ENCODE measurements around the gene KLHDC7B. TPM values are rescaled to one million over a fixed set of nuclear protein-coding genes. Genes with fewer than 3 reads are reported as not detected.
A peak's percentile ranks its signal among the peaks of the same experiment; 100 is the strongest.

The KLHDC7B gene
- total and polyA plus RNA-seq, 2 of the 13 experiments (the other 11 are each of a cell fraction or from before 2014, with no cell fraction given), result 0.11 TPM; not detected in 1

DNA sequence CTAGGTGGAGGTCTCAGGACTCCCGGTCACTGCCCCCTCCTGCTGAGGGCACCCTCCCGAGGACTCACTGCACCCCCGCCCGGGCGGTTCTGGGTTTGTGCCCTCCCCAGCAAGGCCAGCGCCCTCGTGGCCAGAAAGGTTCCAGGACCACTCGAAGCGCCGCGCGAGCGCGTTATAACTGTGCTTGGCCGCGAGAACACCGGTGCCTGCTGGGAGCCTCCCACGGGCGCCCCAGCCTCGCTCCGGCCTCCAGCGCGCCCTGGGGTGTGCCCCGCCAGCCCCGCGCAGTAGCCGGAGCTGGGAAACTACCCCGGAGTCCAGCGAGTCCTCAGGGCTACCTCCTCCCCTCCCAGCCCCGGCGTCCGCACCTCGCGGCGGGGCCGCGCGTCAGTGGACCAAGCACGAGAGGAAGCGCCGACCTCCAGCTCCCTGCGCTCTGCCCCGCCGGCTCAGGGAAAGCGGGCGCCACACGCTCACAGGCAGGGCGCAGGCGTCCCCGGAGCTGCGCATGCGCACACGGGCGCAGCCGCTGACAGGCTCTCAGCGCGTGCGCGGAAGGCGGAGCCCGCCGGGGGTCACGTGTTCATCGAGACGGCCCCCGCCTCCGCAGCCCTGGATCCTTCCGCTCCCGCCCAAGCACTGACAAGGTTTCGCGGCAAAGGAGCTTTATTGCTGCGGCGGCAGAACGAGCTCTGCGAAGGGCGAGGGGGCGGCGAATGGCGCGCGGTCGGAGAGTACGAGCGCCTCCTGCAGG is 20.4 kb upstream of the KLHDC7B start, which contains the start of gene SCO2 (continued):
- peak; percentile 92 for TF ChIP-seq SRSF4 (IDR thresholded peaks at IDR 0.05; ENCODE audit: low read depth, low read length, poor library complexity, severe bottlenecking)
- TF ChIP-seq ZNF337 (CRISPR knock-in tag; IDR thresholded peaks at IDR 0.05; ENCODE audit: borderline replicate concordance, low read depth), result peak; percentile 68; the same call in 1 of the 2 replicates
- 0 out of 2 replicates have a peak, but pooled peaks have one; percentile 14 for TF ChIP-seq RFXAP (CRISPR knock-in tag; IDR thresholded peaks at IDR 0.05; ENCODE audit: borderline replicate concordance)
- TF ChIP-seq TFDP2 (CRISPR knock-in tag; IDR thresholded peaks at IDR 0.05), result peak; percentile 93
- TF ChIP-seq CAMTA2 (CRISPR knock-in tag; IDR thresholded peaks at IDR 0.05; ENCODE audit: borderline replicate concordance), result peak; percentile 62; the same call in 1 of the 2 replicates
- peak; percentile 93 for TF ChIP-seq ZNF839 (CRISPR knock-in tag; IDR thresholded peaks at IDR 0.05; ENCODE audit: borderline replicate concordance)
- TF ChIP-seq, protein P1, sequence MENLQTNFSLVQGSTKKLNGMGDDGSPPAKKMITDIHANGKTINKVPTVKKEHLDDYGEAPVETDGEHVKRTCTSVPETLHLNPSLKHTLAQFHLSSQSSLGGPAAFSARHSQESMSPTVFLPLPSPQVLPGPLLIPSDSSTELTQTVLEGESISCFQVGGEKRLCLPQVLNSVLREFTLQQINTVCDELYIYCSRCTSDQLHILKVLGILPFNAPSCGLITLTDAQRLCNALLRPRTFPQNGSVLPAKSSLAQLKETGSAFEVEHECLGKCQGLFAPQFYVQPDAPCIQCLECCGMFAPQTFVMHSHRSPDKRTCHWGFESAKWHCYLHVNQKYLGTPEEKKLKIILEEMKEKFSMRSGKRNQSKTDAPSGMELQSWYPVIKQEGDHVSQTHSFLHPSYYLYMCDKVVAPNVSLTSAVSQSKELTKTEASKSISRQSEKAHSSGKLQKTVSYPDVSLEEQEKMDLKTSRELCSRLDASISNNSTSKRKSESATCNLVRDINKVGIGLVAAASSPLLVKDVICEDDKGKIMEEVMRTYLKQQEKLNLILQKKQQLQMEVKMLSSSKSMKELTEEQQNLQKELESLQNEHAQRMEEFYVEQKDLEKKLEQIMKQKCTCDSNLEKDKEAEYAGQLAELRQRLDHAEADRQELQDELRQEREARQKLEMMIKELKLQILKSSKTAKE (CRISPR knock-in tag; IDR thresholded peaks at IDR 0.05; ENCODE audit: borderline replicate concordance), result no peak
- no peak for TF ChIP-seq HNF1A (IDR thresholded peaks at IDR 0.05; ENCODE audit: low read depth)
- TF ChIP-seq HNF1A (CRISPR knock-in tag; IDR thresholded peaks at IDR 0.05; ENCODE audit: borderline replicate concordance), result no peak; the same call in 1 of the 2 replicates
- no peak for TF ChIP-seq ZNF292 (CRISPR knock-in tag; IDR thresholded peaks at IDR 0.05; ENCODE audit: borderline replicate concordance, low read depth)
- TF ChIP-seq KLF15 (CRISPR knock-in tag; IDR thresholded peaks at IDR 0.05; ENCODE audit: borderline replicate concordance), result no peak
- no peak for TF ChIP-seq ZNF850 (CRISPR knock-in tag; conservative IDR thresholded peaks at IDR 0.05)
- TF ChIP-seq SRSF1 (optimal IDR thresholded peaks at IDR 0.05; ENCODE audit: low read depth, low read length), result peak; percentile 8
- peak; percentile 93 for TF ChIP-seq ZNF33B (CRISPR knock-in tag; IDR thresholded peaks at IDR 0.05)
- TF ChIP-seq SKI (IDR thresholded peaks at IDR 0.05; ENCODE audit: partially characterized antibody), result peak; percentile 36
- TF ChIP-seq, protein P2, sequence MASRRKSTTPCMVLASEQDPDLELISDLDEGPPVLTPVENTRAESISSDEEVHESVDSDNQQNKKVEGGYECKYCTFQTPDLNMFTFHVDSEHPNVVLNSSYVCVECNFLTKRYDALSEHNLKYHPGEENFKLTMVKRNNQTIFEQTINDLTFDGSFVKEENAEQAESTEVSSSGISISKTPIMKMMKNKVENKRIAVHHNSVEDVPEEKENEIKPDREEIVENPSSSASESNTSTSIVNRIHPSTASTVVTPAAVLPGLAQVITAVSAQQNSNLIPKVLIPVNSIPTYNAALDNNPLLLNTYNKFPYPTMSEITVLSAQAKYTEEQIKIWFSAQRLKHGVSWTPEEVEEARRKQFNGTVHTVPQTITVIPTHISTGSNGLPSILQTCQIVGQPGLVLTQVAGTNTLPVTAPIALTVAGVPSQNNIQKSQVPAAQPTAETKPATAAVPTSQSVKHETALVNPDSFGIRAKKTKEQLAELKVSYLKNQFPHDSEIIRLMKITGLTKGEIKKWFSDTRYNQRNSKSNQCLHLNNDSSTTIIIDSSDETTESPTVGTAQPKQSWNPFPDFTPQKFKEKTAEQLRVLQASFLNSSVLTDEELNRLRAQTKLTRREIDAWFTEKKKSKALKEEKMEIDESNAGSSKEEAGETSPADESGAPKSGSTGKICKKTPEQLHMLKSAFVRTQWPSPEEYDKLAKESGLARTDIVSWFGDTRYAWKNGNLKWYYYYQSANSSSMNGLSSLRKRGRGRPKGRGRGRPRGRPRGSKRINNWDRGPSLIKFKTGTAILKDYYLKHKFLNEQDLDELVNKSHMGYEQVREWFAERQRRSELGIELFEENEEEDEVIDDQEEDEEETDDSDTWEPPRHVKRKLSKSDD (CRISPR knock-in tag; IDR thresholded peaks at IDR 0.05; ENCODE audit: low read depth), result 0 out of 2 replicates have a peak, but pooled peaks have one; percentile 37
- TF ChIP-seq ZNF549 (CRISPR knock-in tag; IDR thresholded peaks at IDR 0.05), result 0 out of 2 replicates have a peak, but pooled peaks have one; percentile 44
